Activated T-cell treated with anti-CD3 and anti-CD28 coated beads for 48 hours (primary cell): ENCODE measurements around the gene POLE4.

Experiments
- DNase-seq: peaks from one replicate; pipeline ENCODE4 v3.0.0-alpha.2; 2020; ENCODE audit warnings: low read depth

The POLE4 gene

GRCh38 chr2:74991977-74992376 is 33.5 kb downstream of the POLE4 start:
- DNase-seq = no peak

GRCh38 chr2:74999468-74999867 is 41.0 kb downstream of the POLE4 start:
- DNase-seq = no peak

GRCh38 chr2:75002007-75002406 is 43.6 kb downstream of the POLE4 start:
- no peak for DNase-seq

GRCh38 chr2:75003276-75003675 is 44.8 kb downstream of the POLE4 start:
- DNase-seq = no peak

GRCh38 chr2:75003773-75004172 is 45.3 kb downstream of the POLE4 start:
- no peak for DNase-seq

- no peak for DNase-seq
Measured at GRCh38 chr2:75006041-75006440, 47.6 kb downstream of the POLE4 start.

- no peak for DNase-seq
Measured at GRCh38 chr2:75007061-75007460, 48.6 kb downstream of the POLE4 start.

GRCh38 chr2:75007819-75008218 is 49.4 kb downstream of the POLE4 start:
- DNase-seq = no peak

- DNase-seq = no peak
Measured at GRCh38 chr2:75010571-75010970, 52.1 kb downstream of the POLE4 start.

- DNase-seq = no peak
Measured at GRCh38 chr2:75012080-75012479, 53.6 kb downstream of the POLE4 start.

GRCh38 chr2:75018162-75018561 is 59.7 kb downstream of the POLE4 start:
- no peak for DNase-seq
